GM10248 (cell line): ENCODE results near the gene TET1.

Source experiments
- CTCF ChIA-PET: fragments of 300-600 bp; sonication (Branson Sonifier 250); formaldehyde crosslinking; extraction: SDS; loops from one replicate; lab custom pipeline; 2021; ENCODE audit warnings: antibody characterized with exemption; lab: Yijun Ruan, JAX
- POLR2A ChIA-PET: fragments of 350-650 bp; sonication (Branson Sonifier 250); formaldehyde crosslinking; extraction: SDS; loops from one replicate; lab custom pipeline; 2020; ENCODE audit warnings: antibody characterized with exemption; lab: Yijun Ruan, JAX
- DNase-seq: peaks from one replicate; pipeline ENCODE4 v3.0.0; 2012; ENCODE audit errors: extremely low spot score
- TF ChIP-seq, protein P1 (sequence below): IDR thresholded peaks from 2 replicates; pipeline ENCODE4 v1.5.1; 2012; ENCODE audit warnings: mild to moderate bottlenecking, low read depth; ENCODE audit errors: extremely low read depth, missing control alignments, control extremely low read depth

TET1 gene

DNA sequence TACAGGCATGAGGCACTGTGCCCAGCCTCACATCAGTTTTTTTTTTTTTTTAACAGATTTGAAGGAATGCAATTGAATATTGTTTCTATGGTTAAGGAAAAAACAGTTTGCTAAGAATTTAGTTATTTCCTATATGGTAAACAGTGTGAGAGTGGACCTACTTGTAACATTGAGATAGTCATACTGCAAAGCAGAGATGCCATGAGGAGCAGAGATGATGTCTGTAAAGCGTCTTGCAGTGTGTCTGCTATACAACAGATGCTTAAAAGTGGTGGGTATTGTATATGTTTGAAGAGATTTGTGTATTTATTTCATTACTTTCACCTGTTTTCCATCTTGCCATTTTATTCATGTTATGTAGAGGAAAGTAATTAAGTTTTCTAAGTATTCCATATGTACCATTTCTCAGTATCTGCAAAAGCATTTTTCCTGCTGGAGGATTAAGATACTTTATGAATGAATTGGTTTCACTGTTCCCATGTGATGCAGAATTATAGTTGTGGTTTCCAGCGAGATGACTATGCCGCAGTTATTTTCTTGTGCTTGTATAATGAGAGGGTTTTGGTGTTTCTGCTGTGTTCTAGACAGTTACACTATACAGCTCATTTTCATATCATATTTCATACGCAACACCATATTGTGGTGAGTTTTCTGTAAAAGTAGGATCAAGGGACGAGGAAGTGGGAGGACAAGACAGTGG is 26.6 kb downstream of the TET1 start:
- DNase-seq, result no peak
- CTCF ChIA-PET, result no interaction called here
- TF ChIP-seq, protein P1, sequence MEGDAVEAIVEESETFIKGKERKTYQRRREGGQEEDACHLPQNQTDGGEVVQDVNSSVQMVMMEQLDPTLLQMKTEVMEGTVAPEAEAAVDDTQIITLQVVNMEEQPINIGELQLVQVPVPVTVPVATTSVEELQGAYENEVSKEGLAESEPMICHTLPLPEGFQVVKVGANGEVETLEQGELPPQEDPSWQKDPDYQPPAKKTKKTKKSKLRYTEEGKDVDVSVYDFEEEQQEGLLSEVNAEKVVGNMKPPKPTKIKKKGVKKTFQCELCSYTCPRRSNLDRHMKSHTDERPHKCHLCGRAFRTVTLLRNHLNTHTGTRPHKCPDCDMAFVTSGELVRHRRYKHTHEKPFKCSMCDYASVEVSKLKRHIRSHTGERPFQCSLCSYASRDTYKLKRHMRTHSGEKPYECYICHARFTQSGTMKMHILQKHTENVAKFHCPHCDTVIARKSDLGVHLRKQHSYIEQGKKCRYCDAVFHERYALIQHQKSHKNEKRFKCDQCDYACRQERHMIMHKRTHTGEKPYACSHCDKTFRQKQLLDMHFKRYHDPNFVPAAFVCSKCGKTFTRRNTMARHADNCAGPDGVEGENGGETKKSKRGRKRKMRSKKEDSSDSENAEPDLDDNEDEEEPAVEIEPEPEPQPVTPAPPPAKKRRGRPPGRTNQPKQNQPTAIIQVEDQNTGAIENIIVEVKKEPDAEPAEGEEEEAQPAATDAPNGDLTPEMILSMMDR, result no peak
- POLR2A ChIA-PET, result no interaction called here

DNA sequence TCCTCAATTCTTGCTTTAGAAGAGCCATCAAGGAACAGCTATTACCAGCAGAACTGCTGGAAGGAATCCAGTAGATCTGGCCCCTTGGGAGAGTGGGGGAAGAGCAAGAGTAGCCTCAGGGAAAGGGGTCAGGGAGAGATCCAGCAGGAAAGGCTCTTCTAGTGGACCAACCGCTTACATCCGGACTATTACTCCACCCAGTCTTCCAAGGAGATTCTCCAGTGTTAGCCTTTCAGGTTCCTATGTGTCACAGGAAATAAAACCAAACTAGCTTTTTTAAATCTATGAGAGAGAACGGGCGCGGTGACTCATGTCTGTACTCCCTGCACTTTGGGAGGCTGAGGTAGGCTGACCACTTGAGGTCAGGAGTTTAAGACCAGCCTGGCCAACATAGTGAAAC is 34.3 kb downstream of the TET1 start:
- POLR2A ChIA-PET, result no interaction called here
- CTCF ChIA-PET, result no interaction called here
- TF ChIP-seq, protein P1, result no peak
- DNase-seq, result no peak

DNA sequence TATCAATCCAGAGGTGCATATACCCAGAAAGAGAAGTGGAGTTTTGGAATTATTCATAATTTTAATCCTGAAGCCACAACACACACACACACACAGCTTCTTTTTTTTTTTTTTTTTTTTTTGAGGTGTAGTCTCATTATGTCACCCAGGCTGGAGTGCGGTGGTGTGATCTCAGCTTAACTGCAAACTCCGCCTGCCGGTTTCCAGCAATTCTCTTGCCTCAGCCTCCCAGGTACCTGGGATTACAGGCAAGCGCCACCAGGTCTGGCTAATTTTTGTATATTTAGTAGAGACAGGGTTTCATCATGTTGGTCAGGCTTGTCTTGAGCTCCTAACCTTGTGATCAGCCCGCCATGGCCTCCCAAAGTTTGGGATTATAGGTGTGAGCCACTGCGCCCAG is 35.4 kb downstream of the TET1 start:
- POLR2A ChIA-PET, result no interaction called here
- CTCF ChIA-PET, result interaction anchor here (0.7 to 1.1 kb wide), 3 partner anchors 10 to 45 kb away, joined by 3 read pairs; no protein-coding TSS in a partner anchor
- DNase-seq, result no peak
- TF ChIP-seq, protein P1, result no peak

DNA sequence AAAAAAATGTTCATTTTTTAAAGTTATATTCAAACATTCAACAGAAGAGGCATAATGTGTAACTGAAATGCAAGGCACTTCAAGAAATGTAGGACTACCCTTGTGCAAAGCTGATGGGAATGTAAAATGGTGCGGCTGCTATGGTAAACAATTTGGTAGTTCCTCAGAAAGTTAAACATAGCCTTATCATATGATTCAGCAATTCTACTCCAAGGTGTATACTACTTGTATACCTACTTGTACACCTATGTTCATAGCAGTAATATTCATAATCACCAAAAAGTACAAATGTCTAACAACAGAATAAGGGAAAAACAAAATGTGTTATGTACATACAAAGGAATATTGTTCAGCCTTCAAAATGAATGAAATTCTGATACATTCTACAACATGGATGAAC is 37.3 kb downstream of the TET1 start:
- no peak for DNase-seq
- CTCF ChIA-PET, result no interaction called here
- TF ChIP-seq, protein P1, result no peak
- POLR2A ChIA-PET, result no interaction called here

GRCh38 chr10:68598978-68599770 is 39.0 kb downstream of the TET1 start:
- DNase-seq, result no peak
- ChIA-PET POLR2A (no interaction called here), CTCF (interaction anchor here (2.1 kb wide), 1 partner anchor 49 kb away, joined by 9 read pairs; no protein-coding TSS in a partner anchor)
- TF ChIP-seq, protein P1, result no peak

GRCh38 chr10:68599771-68600040 is 39.6 kb downstream of the TET1 start:
- TF ChIP-seq, protein P1, result no peak
- POLR2A ChIA-PET, result no interaction called here
- CTCF ChIA-PET, result interaction anchor here (1.2 to 2.1 kb wide), 2 partner anchors 24 to 50 kb away, joined by 3 to 9 read pairs; no protein-coding TSS in a partner anchor
- no peak for DNase-seq
